GM12801 (cell line): ENCODE results near the gene IFI30.

Source experiments
- CTCF ChIP-seq: IDR thresholded peaks from one replicate; pipeline ENCODE4 v1.5.1; 2011; ENCODE audit warnings: control low read depth; ENCODE audit not compliant: insufficient read length; ENCODE audit errors: extremely low read depth

IFI30 gene

GRCh38 chr19:18144906-18145305, 28.7 kb upstream of the IFI30 start:
- no peak for TF ChIP-seq CTCF

GRCh38 chr19:18145391-18145999, 28.1 kb upstream of the IFI30 start:
- no peak for TF ChIP-seq CTCF

GRCh38 chr19:18147396-18147795, 26.2 kb upstream of the IFI30 start:
- TF ChIP-seq CTCF = no peak

GRCh38 chr19:18149596-18149975, 24.0 kb upstream of the IFI30 start:
- TF ChIP-seq CTCF = no peak

- no peak for TF ChIP-seq CTCF
These were observed 22.6 kb upstream of the IFI30 start for GRCh38 chr19:18150776-18151624.

GRCh38 chr19:18152442-18152816, 21.2 kb upstream of the IFI30 start:
- no peak for TF ChIP-seq CTCF

- TF ChIP-seq CTCF = no peak
These were observed 20.6 kb upstream of the IFI30 start, which contains the start of gene PIK3R2 for GRCh38 chr19:18152817-18153555. TSS of gene PIK3R2 (plus strand) at chr19:18153163. CDS start at chr19:18155880, 2,717 bp downstream.
